ENCODE results near the gene ATP5MC2.

GRCh38 chr12:53659571-53659981 is 16.3 kb downstream of the ATP5MC2 start:
- TF ChIP-seq CTCF (IDR thresholded peaks at IDR 0.05 in 2 of 3, conservative IDR thresholded peaks at IDR 0.05 in 1 of 3; ENCODE audit: borderline replicate concordance in 1 of 3, insufficient read depth in 1 of 3, low read depth in 2 of 3, low read length in 2 of 3) (no peak), EZH2phosphoT487 (IDR thresholded peaks at IDR 0.05; ENCODE audit: borderline replicate concordance) (no peak), JUND (IDR thresholded peaks at IDR 0.05) (no peak)
- TF ChIP-seq, protein P1, sequence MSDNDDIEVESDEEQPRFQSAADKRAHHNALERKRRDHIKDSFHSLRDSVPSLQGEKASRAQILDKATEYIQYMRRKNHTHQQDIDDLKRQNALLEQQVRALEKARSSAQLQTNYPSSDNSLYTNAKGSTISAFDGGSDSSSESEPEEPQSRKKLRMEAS (IDR thresholded peaks at IDR 0.05) = no peak
- TF ChIP-seq, protein P2, sequence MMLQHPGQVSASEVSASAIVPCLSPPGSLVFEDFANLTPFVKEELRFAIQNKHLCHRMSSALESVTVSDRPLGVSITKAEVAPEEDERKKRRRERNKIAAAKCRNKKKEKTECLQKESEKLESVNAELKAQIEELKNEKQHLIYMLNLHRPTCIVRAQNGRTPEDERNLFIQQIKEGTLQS (IDR thresholded peaks at IDR 0.05) = no peak

Data from HCT116 (cell line).